Prostate gland (tissue), 2 donors: ENCODE measurements around the gene PTPRD. TPM values are rescaled to one million over a fixed set of nuclear protein-coding genes. Genes with fewer than 3 reads are reported as not detected.
A peak's percentile ranks its signal among the peaks of the same experiment; 100 is the strongest.

ENCODE experiments used
- DNase-seq: peaks from one replicate; pipeline ENCODE4 v3.0.0-alpha.2; 2019; ENCODE audit warnings: low spot score
- H3K27ac ChIP-seq, 2 donors: fragments of 200-600 bp; sonication (generic); 2 replicates each; pipeline ENCODE4 v1.5.1; 2017 to 2019
- H3K27me3 ChIP-seq: fragments of 200-600 bp; sonication (generic); replicated peaks from 2 replicates; pipeline ENCODE4 v1.5.1; 2019; ENCODE audit not compliant: insufficient read depth
- H3K36me3 ChIP-seq, 2 donors: fragments of 200-600 bp; sonication (generic); 1 replicate in 1 of 2; 2 replicates in 1 of 2; pipeline versions ENCODE4 v1.5.1 to v1.8.1; 2017 to 2019
- H3K4me1 ChIP-seq: fragments of 200-600 bp; sonication (generic); replicated peaks from 2 replicates; pipeline ENCODE4 v1.5.1; 2019
- H3K4me3 ChIP-seq, 2 donors: fragments of 200-600 bp; sonication (generic); 2 replicates each; pipeline ENCODE4 v1.5.1; 2017 to 2019
- H3K9me3 ChIP-seq: fragments of 200-600 bp; sonication (generic); 2 replicates; pipeline ENCODE4 v1.5.1; 2017
- CTCF ChIP-seq, 4 experiments: fragments of 200-600 bp in 2 of 4; fragments of 450-650 bp in 2 of 4; sonication (generic) in 2 of 4; IDR thresholded peaks; 1 replicate in 3 of 4; 2 replicates in 1 of 4; pipeline ENCODE4 v1.5.1; 2016 to 2019; ENCODE audit warnings: antibody characterized with exemption in 4 of 4, mild to moderate bottlenecking in 2 of 4, moderate library complexity in 2 of 4
- POLR2A ChIP-seq: fragments of 450-650 bp; IDR thresholded peaks from one replicate; pipeline ENCODE4 v1.6.1; 2016; ENCODE audit warnings: antibody characterized with exemption, mild to moderate bottlenecking
- POLR2AphosphoS5 ChIP-seq: sonication (generic); formaldehyde crosslinking; IDR thresholded peaks from one replicate; pipeline ENCODE4 v1.6.1; 2017; ENCODE audit warnings: antibody characterized with exemption
- WGBS: methylation state at CpG from one replicate; pipeline ENCODE4 v1.1.5; 2018; 5-methylcytosine and 5-hydroxymethylcytosine counted together
- intact Hi-C: fragments of 100-400 bp; cut with DNase I; formaldehyde crosslinking; loops from one replicate; pipeline ENCODE4 v1.14.2; 2022
- total RNA-seq, 2 donors: library from RNA; depleted of rRNA; stranded (reverse); fragments of >200 nt; gene quantifications; one replicate each; pipeline ENCODE4 v1.1.0, GENCODE V29; 2016

Gene PTPRD
- total RNA-seq, 2 donors from 2014 or later, result 5.8 to 23.1 TPM

GRCh38 chr9:8745347-8745746 lies 1867.5 kb downstream of the PTPRD start:
- no peak overlapping the region for H3K27ac ChIP-seq
- whole genome bisulfite sequencing, result 65% methylated on average over 5 of the region's 5 CpGs
- H3K36me3 ChIP-seq, result no peaks in the 10 kb centered on the region
- TF ChIP-seq POLR2A (no peak), POLR2AphosphoS5 (no peak), CTCF (IDR thresholded peaks at IDR 0.05) (no peak)
- H3K27me3 ChIP-seq, result no peaks in the 10 kb centered on the region
- no peak overlapping the region for H3K4me3 ChIP-seq
- DNase-seq, result no peak
- no peaks in the 10 kb centered on the region for H3K9me3 ChIP-seq
- intact Hi-C loops, result no loop called here
- no peaks in the 10 kb centered on the region for H3K4me1 ChIP-seq

GRCh38 chr9:8738945-8739344 lies 1873.9 kb downstream of the PTPRD start:
- Histone ChIP-seq H3K27me3 (no peaks in the 10 kb centered on the region), H3K4me3 (no peak overlapping the region), H3K36me3 (no peaks in the 10 kb centered on the region), H3K27ac (no peak overlapping the region), H3K4me1 (no peaks in the 10 kb centered on the region), H3K9me3 (no peaks in the 10 kb centered on the region)
- intact Hi-C loops, result no loop called here
- no peak for TF ChIP-seq POLR2A
- TF ChIP-seq POLR2AphosphoS5, result no peak
- no peak for TF ChIP-seq CTCF (IDR thresholded peaks at IDR 0.05)
- WGBS, result 65% methylated on average over 2 of the region's 2 CpGs
- no peak for DNase-seq

- DNase-seq, result no peak
- Histone ChIP-seq H3K4me3 (no peak overlapping the region), H3K36me3 (no peaks in the 10 kb centered on the region), H3K9me3 (no peaks in the 10 kb centered on the region), H3K27me3 (no peaks in the 10 kb centered on the region), H3K4me1 (no peaks in the 10 kb centered on the region), H3K27ac (no peak overlapping the region)
- intact Hi-C loops, result no loop called here
- TF ChIP-seq POLR2A (no peak), POLR2AphosphoS5 (no peak), CTCF (IDR thresholded peaks at IDR 0.05) (no peak)
- 85% methylated on average over 5 of the region's 5 CpGs for WGBS
These were observed 1876.0 kb downstream of the PTPRD start for GRCh38 chr9:8736805-8737204.

- no peak overlapping the region for H3K4me3 ChIP-seq
- 68% methylated on average over 5 of the region's 5 CpGs for WGBS
- intact Hi-C loops, result no loop called here
- H3K27ac ChIP-seq, result no peak overlapping the region
- H3K9me3 ChIP-seq, result no peaks in the 10 kb centered on the region
- no peak for DNase-seq
- no peaks in the 10 kb centered on the region for H3K27me3 ChIP-seq
- no peak for TF ChIP-seq POLR2AphosphoS5
- TF ChIP-seq CTCF (IDR thresholded peaks at IDR 0.05), result no peak
- TF ChIP-seq POLR2A, result no peak
- H3K36me3 ChIP-seq, result no peaks in the 10 kb centered on the region
- no peaks in the 10 kb centered on the region for H3K4me1 ChIP-seq
These were observed 1878.0 kb downstream of the PTPRD start for GRCh38 chr9:8734760-8735159.

- no peaks in the 10 kb centered on the region for H3K36me3 ChIP-seq
- TF ChIP-seq POLR2AphosphoS5 (no peak), POLR2A (no peak), CTCF (IDR thresholded peaks at IDR 0.05) (no peak)
- no peaks in the 10 kb centered on the region for H3K27me3 ChIP-seq
- peak; percentile 33 for DNase-seq
- 21% methylated on average over 17 of the region's 17 CpGs for WGBS
- H3K4me1 ChIP-seq, result no peaks in the 10 kb centered on the region
- H3K9me3 ChIP-seq, result no peaks in the 10 kb centered on the region
- intact Hi-C loops, result no loop called here
- H3K27ac ChIP-seq, result no peak overlapping the region
- peak overlapping the region in 1 of 2 donors; percentile 11 for H3K4me3 ChIP-seq
These were observed 1879.5 kb downstream of the PTPRD start for GRCh38 chr9:8733131-8733954.
